ENCODE data around the gene CCL22.

DNA sequence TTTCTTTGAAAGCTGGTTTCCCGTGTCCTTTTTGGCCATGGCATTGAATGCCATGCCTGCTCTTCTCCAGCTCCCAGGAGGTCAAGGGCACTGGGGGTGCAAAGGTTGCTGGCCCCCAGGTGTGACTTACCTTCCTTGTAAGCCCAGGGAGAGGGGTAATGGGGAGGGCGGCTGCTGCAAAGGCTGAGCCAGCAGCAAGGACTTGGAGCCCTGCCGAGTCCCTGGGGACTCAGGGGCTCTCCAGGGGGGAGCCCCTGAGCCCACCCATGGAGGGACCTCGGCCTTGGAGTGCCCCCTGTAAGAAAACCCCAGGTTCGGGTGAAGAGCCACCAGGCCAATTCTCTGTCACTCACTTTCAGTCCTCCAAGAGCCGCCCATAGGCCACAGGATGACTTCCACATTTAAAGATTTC, 5.9 kb upstream of the CCL22 start:
- TF ChIP-seq, protein P1, sequence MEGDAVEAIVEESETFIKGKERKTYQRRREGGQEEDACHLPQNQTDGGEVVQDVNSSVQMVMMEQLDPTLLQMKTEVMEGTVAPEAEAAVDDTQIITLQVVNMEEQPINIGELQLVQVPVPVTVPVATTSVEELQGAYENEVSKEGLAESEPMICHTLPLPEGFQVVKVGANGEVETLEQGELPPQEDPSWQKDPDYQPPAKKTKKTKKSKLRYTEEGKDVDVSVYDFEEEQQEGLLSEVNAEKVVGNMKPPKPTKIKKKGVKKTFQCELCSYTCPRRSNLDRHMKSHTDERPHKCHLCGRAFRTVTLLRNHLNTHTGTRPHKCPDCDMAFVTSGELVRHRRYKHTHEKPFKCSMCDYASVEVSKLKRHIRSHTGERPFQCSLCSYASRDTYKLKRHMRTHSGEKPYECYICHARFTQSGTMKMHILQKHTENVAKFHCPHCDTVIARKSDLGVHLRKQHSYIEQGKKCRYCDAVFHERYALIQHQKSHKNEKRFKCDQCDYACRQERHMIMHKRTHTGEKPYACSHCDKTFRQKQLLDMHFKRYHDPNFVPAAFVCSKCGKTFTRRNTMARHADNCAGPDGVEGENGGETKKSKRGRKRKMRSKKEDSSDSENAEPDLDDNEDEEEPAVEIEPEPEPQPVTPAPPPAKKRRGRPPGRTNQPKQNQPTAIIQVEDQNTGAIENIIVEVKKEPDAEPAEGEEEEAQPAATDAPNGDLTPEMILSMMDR (IDR thresholded peaks at IDR 0.05; ENCODE audit: extremely low read depth in 1 of 2, insufficient read depth in 1 of 2, low read depth in 1 of 2, low read length in 2 of 2), result no peak
- no peak for TF ChIP-seq POLR2A (IDR thresholded peaks at IDR 0.05; ENCODE audit: low read depth, low read length)
- no peak for TF ChIP-seq GATA2 (IDR thresholded peaks at IDR 0.05; ENCODE audit: insufficient read depth, insufficient read length, low read depth, low read length)
